HEK293 (cell line): ENCODE measurements around the gene NUMB.

Experiments
- CTCF ChIA-PET: fragments of 350-600 bp; formaldehyde crosslinking; extraction: SDS; loops from one replicate; lab custom pipeline; 2021; ENCODE audit warnings: antibody characterized with exemption; lab: Yijun Ruan, JAX
- POLR2A ChIA-PET: fragments of 300-600 bp; formaldehyde crosslinking; extraction: SDS; loops from one replicate; lab custom pipeline; 2020; ENCODE audit warnings: antibody characterized with exemption, inconsistent platforms; lab: Yijun Ruan, JAX
- H3K27ac ChIP-seq: fragments of 200-500 bp; sonication (Bioruptor generic); 2 replicates; pipeline ENCODE4 v1.5.1; 2014; ENCODE audit warnings: low read depth, low read length, control low read depth, inconsistent platforms; ENCODE audit errors: extremely low read depth
- H3K36me3 ChIP-seq, 2 experiments: fragments of 200-500 bp in 1 of 2; sonication (Bioruptor generic) in 1 of 2; 1 replicate in 1 of 2; 2 replicates in 1 of 2; pipeline ENCODE4 v1.5.1; 2014 to 2017; ENCODE audit warnings: inconsistent platforms in 2 of 2, low read length in 2 of 2; ENCODE audit not compliant: control insufficient read depth in 2 of 2, insufficient read depth in 1 of 2
- H3K4me1 ChIP-seq: fragments of 200-500 bp; sonication (Bioruptor generic); 2 replicates; pipeline ENCODE4 v1.5.1; 2014; ENCODE audit warnings: mild to moderate bottlenecking, low read length, inconsistent platforms; ENCODE audit not compliant: control insufficient read depth, insufficient read depth
- H3K4me3 ChIP-seq: 2 replicates; pipeline ENCODE4 v1.5.1; 2011; ENCODE audit warnings: low read depth, mild to moderate bottlenecking, control low read depth, low read length, moderate library complexity
- H3K9me3 ChIP-seq: fragments of 200-500 bp; sonication (Bioruptor generic); 2 replicates; pipeline ENCODE4 v1.5.1; 2014; ENCODE audit warnings: low read depth, low read length, inconsistent platforms; ENCODE audit not compliant: control insufficient read depth, insufficient read depth
- EGR2 ChIP-seq: fragments of 450-650 bp; formaldehyde crosslinking; IDR thresholded peaks from 2 replicates; pipeline ENCODE4 v1.5.1; 2016; ENCODE audit warnings: low read depth, missing biosample characterization, missing genetic modification characterization
- MYNN ChIP-seq: fragments of 450-650 bp; formaldehyde crosslinking; IDR thresholded peaks from 2 replicates; pipeline ENCODE4 v1.5.1; 2016; ENCODE audit warnings: missing biosample characterization, missing genetic modification characterization, borderline replicate concordance
- ZBTB11 ChIP-seq: fragments of 450-650 bp; formaldehyde crosslinking; conservative IDR thresholded peaks from 2 replicates; pipeline ENCODE4 v1.5.1; 2016; ENCODE audit warnings: low read depth, missing biosample characterization, missing genetic modification characterization
- ZBTB48 ChIP-seq: fragments of 450-650 bp; formaldehyde crosslinking; IDR thresholded peaks from 2 replicates; pipeline ENCODE4 v1.5.1; 2016; ENCODE audit warnings: missing biosample characterization, missing genetic modification characterization
- ZNF239 ChIP-seq: fragments of 450-650 bp; formaldehyde crosslinking; IDR thresholded peaks from 2 replicates; pipeline ENCODE4 v1.5.1; 2016; ENCODE audit warnings: missing biosample characterization, missing genetic modification characterization
- ZNF248 ChIP-seq: fragments of 450-650 bp; formaldehyde crosslinking; IDR thresholded peaks from 2 replicates; pipeline ENCODE4 v1.5.1; 2017; ENCODE audit warnings: missing biosample characterization, missing genetic modification characterization
- ZNF404 ChIP-seq: fragments of 450-650 bp; formaldehyde crosslinking; IDR thresholded peaks from 2 replicates; pipeline ENCODE4 v1.5.1; 2017; ENCODE audit warnings: missing biosample characterization, missing genetic modification characterization
- ZNF501 ChIP-seq: fragments of 450-650 bp; formaldehyde crosslinking; IDR thresholded peaks from 2 replicates; pipeline ENCODE4 v1.5.1; 2016; ENCODE audit warnings: missing biosample characterization, missing genetic modification characterization
- ZNF548 ChIP-seq: fragments of 450-650 bp; formaldehyde crosslinking; IDR thresholded peaks from 2 replicates; pipeline ENCODE4 v1.5.1; 2016; ENCODE audit warnings: missing biosample characterization, missing genetic modification characterization
- ZNF837 ChIP-seq: fragments of 450-650 bp; formaldehyde crosslinking; IDR thresholded peaks from 2 replicates; pipeline ENCODE4 v1.5.1; 2016; ENCODE audit warnings: missing biosample characterization, missing genetic modification characterization
- TF ChIP-seq, protein P1 (sequence below): fragments of 450-650 bp; formaldehyde crosslinking; IDR thresholded peaks from 2 replicates; pipeline ENCODE4 v1.5.1; 2016; ENCODE audit warnings: missing biosample characterization, missing genetic modification characterization
- TF ChIP-seq, protein P2 (sequence below): fragments of 450-650 bp; formaldehyde crosslinking; IDR thresholded peaks from 2 replicates; pipeline ENCODE4 v1.5.1; 2016; ENCODE audit warnings: missing biosample characterization, missing genetic modification characterization
- TF ChIP-seq, protein P3 (sequence below): fragments of 450-650 bp; formaldehyde crosslinking; IDR thresholded peaks from 2 replicates; pipeline ENCODE4 v1.5.0; 2017; ENCODE audit warnings: missing biosample characterization, missing genetic modification characterization, borderline replicate concordance
- TF ChIP-seq, protein P4 (sequence below): fragments of 450-650 bp; formaldehyde crosslinking; conservative IDR thresholded peaks from 2 replicates; pipeline ENCODE4 v1.5.1; 2016; ENCODE audit warnings: low read depth, missing biosample characterization, missing genetic modification characterization

The NUMB gene

GRCh38 chr14:73243341-73243740 is 215.0 kb downstream of the NUMB start:
- ChIA-PET CTCF (interaction anchor here (0.6 to 0.9 kb wide), 2 partner anchors 229 to 239 kb away, joined by 3 to 5 read pairs; no protein-coding TSS in a partner anchor), POLR2A (no interaction called here)
- no peak overlapping the region for H3K4me3 ChIP-seq
- peaks cover 5% of the 10 kb centered on the region; the same call in 1 of the 2 replicates for H3K4me1 ChIP-seq
- H3K9me3 ChIP-seq, result no peaks in the 10 kb centered on the region
- no peaks in the 10 kb centered on the region for H3K36me3 ChIP-seq
- TF ChIP-seq, protein P1, sequence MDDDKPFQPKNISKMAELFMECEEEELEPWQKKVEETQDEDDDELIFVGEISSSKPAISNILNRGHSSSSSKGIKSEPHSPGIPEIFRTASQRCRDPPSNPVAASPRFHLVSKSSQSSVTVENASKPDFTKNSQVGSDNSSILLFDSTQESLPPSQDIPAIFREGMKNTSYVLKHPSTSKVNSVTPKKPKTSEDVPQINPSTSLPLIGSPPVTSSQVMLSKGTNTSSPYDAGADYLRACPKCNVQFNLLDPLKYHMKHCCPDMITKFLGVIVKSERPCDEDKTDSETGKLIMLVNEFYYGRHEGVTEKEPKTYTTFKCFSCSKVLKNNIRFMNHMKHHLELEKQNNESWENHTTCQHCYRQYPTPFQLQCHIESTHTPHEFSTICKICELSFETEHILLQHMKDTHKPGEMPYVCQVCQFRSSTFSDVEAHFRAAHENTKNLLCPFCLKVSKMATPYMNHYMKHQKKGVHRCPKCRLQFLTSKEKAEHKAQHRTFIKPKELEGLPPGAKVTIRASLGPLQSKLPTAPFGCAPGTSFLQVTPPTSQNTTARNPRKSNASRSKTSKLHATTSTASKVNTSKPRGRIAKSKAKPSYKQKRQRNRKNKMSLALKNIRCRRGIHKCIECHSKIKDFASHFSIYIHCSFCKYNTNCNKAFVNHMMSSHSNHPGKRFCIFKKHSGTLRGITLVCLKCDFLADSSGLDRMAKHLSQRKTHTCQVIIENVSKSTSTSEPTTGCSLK, result no peak
- no peak for TF ChIP-seq ZNF548 (tag by site-specific recombination)
- TF ChIP-seq MYNN, result no peak
- no peak overlapping the region for H3K27ac ChIP-seq

DNA sequence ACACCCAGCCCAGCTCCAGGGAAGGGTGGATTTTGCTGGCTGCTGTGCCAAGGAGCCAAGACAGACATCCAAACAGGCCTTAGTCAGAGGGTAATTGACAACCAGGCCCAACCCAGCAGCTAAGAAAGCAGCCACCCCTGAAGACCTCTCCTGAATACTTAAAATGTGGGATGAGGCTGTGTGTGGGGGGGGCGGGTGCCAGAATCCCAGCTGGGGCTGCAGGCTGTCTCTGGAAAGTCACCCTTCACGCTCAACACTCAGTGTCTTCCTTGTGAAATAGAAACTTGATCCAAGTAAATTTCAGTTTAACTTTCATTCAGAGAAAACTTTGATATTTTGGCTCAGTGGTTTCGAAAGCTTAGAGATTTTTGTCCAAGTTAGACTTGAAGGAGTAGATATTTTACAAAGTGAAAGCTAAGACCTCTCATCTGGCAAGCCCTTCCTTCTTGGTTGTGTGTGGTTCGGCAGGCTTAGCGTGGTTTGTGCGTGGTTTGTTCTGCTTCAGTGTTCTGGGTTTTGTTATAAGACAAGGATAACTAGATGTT is 215.9 kb downstream of the NUMB start:
- POLR2A ChIA-PET, result no interaction called here
- H3K27ac ChIP-seq, result no peak overlapping the region
- no peak overlapping the region for H3K4me3 ChIP-seq
- TF ChIP-seq, protein P2, sequence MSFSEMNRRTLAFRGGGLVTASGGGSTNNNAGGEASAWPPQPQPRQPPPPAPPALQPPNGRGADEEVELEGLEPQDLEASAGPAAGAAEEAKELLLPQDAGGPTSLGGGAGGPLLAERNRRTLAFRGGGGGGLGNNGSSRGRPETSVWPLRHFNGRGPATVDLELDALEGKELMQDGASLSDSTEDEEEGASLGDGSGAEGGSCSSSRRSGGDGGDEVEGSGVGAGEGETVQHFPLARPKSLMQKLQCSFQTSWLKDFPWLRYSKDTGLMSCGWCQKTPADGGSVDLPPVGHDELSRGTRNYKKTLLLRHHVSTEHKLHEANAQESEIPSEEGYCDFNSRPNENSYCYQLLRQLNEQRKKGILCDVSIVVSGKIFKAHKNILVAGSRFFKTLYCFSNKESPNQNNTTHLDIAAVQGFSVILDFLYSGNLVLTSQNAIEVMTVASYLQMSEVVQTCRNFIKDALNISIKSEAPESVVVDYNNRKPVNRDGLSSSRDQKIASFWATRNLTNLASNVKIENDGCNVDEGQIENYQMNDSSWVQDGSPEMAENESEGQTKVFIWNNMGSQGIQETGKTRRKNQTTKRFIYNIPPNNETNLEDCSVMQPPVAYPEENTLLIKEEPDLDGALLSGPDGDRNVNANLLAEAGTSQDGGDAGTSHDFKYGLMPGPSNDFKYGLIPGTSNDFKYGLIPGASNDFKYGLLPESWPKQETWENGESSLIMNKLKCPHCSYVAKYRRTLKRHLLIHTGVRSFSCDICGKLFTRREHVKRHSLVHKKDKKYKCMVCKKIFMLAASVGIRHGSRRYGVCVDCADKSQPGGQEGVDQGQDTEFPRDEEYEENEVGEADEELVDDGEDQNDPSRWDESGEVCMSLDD (tag by site-specific recombination), result no peak
- TF ChIP-seq ZBTB48 (tag by site-specific recombination), result no peak
- no peak for TF ChIP-seq ZBTB11 (tag by site-specific recombination)
- TF ChIP-seq, protein P3, sequence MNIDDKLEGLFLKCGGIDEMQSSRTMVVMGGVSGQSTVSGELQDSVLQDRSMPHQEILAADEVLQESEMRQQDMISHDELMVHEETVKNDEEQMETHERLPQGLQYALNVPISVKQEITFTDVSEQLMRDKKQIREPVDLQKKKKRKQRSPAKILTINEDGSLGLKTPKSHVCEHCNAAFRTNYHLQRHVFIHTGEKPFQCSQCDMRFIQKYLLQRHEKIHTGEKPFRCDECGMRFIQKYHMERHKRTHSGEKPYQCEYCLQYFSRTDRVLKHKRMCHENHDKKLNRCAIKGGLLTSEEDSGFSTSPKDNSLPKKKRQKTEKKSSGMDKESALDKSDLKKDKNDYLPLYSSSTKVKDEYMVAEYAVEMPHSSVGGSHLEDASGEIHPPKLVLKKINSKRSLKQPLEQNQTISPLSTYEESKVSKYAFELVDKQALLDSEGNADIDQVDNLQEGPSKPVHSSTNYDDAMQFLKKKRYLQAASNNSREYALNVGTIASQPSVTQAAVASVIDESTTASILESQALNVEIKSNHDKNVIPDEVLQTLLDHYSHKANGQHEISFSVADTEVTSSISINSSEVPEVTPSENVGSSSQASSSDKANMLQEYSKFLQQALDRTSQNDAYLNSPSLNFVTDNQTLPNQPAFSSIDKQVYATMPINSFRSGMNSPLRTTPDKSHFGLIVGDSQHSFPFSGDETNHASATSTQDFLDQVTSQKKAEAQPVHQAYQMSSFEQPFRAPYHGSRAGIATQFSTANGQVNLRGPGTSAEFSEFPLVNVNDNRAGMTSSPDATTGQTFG (tag by site-specific recombination), result no peak
- TF ChIP-seq ZNF837 (tag by site-specific recombination), result no peak
- TF ChIP-seq, protein P4, sequence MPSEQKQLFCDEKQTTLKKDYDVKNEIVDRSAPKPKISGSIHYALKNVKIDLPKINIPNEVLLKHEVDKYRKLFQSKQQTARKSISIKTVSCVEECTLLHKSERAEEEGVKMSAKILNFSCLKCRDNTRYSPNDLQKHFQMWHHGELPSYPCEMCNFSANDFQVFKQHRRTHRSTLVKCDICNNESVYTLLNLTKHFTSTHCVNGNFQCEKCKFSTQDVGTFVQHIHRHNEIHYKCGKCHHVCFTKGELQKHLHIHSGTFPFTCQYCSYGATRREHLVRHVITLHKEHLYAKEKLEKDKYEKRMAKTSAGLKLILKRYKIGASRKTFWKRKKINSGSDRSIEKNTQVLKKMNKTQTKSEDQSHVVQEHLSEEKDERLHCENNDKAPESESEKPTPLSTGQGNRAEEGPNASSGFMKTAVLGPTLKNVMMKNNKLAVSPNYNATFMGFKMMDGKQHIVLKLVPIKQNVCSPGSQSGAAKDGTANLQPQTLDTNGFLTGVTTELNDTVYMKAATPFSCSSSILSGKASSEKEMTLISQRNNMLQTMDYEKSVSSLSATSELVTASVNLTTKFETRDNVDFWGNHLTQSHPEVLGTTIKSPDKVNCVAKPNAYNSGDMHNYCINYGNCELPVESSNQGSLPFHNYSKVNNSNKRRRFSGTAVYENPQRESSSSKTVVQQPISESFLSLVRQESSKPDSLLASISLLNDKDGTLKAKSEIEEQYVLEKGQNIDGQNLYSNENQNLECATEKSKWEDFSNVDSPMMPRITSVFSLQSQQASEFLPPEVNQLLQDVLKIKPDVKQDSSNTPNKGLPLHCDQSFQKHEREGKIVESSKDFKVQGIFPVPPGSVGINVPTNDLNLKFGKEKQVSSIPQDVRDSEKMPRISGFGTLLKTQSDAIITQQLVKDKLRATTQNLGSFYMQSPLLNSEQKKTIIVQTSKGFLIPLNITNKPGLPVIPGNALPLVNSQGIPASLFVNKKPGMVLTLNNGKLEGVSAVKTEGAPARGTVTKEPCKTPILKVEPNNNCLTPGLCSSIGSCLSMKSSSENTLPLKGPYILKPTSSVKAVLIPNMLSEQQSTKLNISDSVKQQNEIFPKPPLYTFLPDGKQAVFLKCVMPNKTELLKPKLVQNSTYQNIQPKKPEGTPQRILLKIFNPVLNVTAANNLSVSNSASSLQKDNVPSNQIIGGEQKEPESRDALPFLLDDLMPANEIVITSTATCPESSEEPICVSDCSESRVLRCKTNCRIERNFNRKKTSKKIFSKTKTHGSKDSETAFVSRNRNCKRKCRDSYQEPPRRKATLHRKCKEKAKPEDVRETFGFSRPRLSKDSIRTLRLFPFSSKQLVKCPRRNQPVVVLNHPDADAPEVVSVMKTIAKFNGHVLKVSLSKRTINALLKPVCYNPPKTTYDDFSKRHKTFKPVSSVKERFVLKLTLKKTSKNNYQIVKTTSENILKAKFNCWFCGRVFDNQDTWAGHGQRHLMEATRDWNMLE (tag by site-specific recombination), result no peak
- TF ChIP-seq ZNF239 (tag by site-specific recombination), result no peak
- TF ChIP-seq ZNF404 (tag by site-specific recombination), result no peak
- TF ChIP-seq ZNF501 (tag by site-specific recombination), result no peak
- TF ChIP-seq EGR2 (tag by site-specific recombination), result no peak
- no peak for TF ChIP-seq ZNF248
- TF ChIP-seq, all 188 proteins: peak for 0
- Histone ChIP-seq H3K36me3 (no peaks in the 10 kb centered on the region), H3K9me3 (no peaks in the 10 kb centered on the region), H3K4me1 (peaks cover 5% of the 10 kb centered on the region; the same call in 1 of the 2 replicates)
- CTCF ChIA-PET, result interaction anchor here (0.6 to 0.9 kb wide), 2 partner anchors 230 to 240 kb away, joined by 3 to 5 read pairs; no protein-coding TSS in a partner anchor
